Adipocyte (in vitro differentiated cells): ENCODE results near the gene SDCCAG8.

Experiments
- DNase-seq: peaks from one replicate; pipeline ENCODE4 v3.0.0-alpha.2; 2015; ENCODE audit warnings: low read depth
- H3K27me3 ChIP-seq: replicated peaks from 2 replicates; pipeline ENCODE4 v1.7.0; 2013; ENCODE audit warnings: mild to moderate bottlenecking, low read length, moderate library complexity; ENCODE audit not compliant: control insufficient read depth, insufficient read depth
- H3K36me3 ChIP-seq: 2 replicates; pipeline ENCODE4 v1.7.0; 2013; ENCODE audit warnings: low read length, mild to moderate bottlenecking, moderate library complexity; ENCODE audit not compliant: control insufficient read depth, insufficient read depth, severe bottlenecking
- H3K4me1 ChIP-seq: 2 replicates; pipeline ENCODE4 v1.7.0; 2013; ENCODE audit warnings: mild to moderate bottlenecking, low read length, moderate library complexity; ENCODE audit not compliant: control insufficient read depth, insufficient read depth
- H3K4me3 ChIP-seq: 2 replicates; pipeline ENCODE4 v1.7.0; 2013; ENCODE audit warnings: mild to moderate bottlenecking, low read length, moderate library complexity
- H3K9ac ChIP-seq: 2 replicates; pipeline ENCODE4 v1.7.0; 2013; ENCODE audit warnings: mild to moderate bottlenecking, low read length, moderate library complexity
- H3K9me3 ChIP-seq: 2 replicates; pipeline ENCODE4 v1.7.0; 2013; ENCODE audit warnings: mild to moderate bottlenecking, low read length, moderate library complexity; ENCODE audit not compliant: control insufficient read depth

The SDCCAG8 gene

GRCh38 chr1:243548516-243548915, 292.7 kb downstream of the SDCCAG8 start:
- H3K4me3 ChIP-seq, result peak overlapping the region; percentile 24

GRCh38 chr1:243549108-243549507, 293.3 kb downstream of the SDCCAG8 start:
- peaks cover 3% of the 10 kb centered on the region for H3K36me3 ChIP-seq
- no peaks in the 10 kb centered on the region for H3K9me3 ChIP-seq
- DNase-seq, result peak; percentile 19
- peaks cover 15% of the 10 kb centered on the region for H3K4me1 ChIP-seq
- H3K4me3 ChIP-seq, result peak overlapping the region; percentile 24
- no peak overlapping the region for H3K9ac ChIP-seq
- H3K27me3 ChIP-seq, result no peaks in the 10 kb centered on the region

More at GRCh38 chr1:243548516-243548915, 292.7 kb downstream of the SDCCAG8 start:
- peaks cover 8% of the 10 kb centered on the region for H3K36me3 ChIP-seq
- no peak for DNase-seq
- H3K9ac ChIP-seq, result no peak overlapping the region
- no peaks in the 10 kb centered on the region for H3K9me3 ChIP-seq
- H3K27me3 ChIP-seq, result no peaks in the 10 kb centered on the region
- H3K4me1 ChIP-seq, result peaks cover 15% of the 10 kb centered on the region
